HG03442 (cell line): ENCODE results near the gene HYCC2.
"Not testable (repeated sequence)": the region's sequence is repeated elsewhere in the genome, so short reads cannot be mapped to it uniquely, and the experiment has no call there.

Experiments used
- ATAC-seq: cut with Tn5 transposase; IDR thresholded peaks from one replicate; pipeline ENCODE4 v1.9.1; 2021; ENCODE audit warnings: mild to moderate bottlenecking, moderate library complexity; ENCODE audit not compliant: unreplicated experiment

The HYCC2 gene

GRCh38 chr2:201073071-201073470 is 1.6 kb upstream of the HYCC2 start:
- no peak for ATAC-seq

DNA sequence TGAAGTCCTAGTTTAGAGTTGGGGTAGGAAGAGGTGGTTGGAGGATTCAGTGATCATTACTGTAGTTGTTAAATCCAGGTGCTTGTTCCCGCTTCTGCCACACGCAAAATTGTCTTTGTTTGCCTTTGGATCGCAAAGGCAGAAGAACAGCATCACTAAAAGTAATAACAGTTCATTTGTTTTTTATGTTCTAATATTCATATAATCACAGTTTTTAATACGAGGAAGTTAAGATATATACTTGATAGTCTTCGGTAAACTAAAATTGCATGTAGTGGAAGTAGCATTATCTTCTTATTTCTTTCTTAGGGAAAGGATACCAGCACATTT is 695 bp upstream of the HYCC2 start:
- no peak for ATAC-seq

- ATAC-seq, result peak; percentile 16
These were observed 458 bp downstream of the HYCC2 start for GRCh38 chr2:201070948-201071478.

DNA sequence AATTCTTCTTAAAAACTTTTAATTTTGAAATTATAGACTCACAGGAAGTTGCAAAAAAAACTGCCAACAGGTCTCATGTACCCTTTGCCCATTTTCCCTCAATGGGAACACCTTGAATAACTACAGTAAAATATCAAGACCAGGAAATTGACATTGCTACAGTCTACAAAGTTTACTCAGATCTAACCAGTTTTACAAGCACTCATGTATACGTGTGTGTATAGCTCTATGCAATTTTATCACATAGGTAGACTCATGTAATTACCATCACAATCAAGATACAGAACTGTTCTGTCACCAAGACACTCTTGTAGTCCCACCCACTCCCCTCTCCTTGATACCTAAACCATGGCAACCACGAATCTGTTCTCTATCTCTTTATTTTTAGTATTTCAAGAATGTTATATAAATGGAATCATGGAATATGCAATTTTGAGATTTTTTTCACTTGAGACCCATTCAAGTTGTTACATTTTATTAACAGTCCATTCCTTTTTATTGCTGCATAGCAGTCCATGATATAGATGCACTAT is 6.6 kb downstream of the HYCC2 start:
- no peak for ATAC-seq

DNA sequence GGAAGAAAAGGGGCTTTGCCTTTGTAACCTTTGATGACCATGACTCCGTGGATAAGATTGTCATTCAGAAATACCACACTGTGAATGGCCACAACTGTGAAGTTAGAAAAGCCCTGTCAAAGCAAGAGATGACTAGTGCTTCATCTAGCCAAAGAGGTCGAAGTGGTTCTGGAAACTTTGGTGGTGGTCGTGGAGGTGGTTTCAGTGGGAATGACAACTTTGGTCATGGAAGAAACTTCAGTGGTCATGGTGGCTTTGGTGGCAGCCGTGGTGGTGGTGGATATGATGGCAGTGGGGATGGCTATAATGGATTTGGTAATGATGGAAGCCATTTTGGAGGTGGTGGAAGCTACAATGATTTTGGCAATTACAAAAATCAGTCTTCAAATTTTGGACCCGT is 8.0 kb downstream of the HYCC2 start:
- not testable (repeated sequence) for ATAC-seq

GRCh38 chr2:201059961-201060755 is 11.3 kb downstream of the HYCC2 start:
- ATAC-seq, result no peak

- ATAC-seq, result no peak
These were observed 12.6 kb downstream of the HYCC2 start for GRCh38 chr2:201058914-201059313.

GRCh38 chr2:201057715-201058248 is 13.7 kb downstream of the HYCC2 start:
- ATAC-seq, result no peak

DNA sequence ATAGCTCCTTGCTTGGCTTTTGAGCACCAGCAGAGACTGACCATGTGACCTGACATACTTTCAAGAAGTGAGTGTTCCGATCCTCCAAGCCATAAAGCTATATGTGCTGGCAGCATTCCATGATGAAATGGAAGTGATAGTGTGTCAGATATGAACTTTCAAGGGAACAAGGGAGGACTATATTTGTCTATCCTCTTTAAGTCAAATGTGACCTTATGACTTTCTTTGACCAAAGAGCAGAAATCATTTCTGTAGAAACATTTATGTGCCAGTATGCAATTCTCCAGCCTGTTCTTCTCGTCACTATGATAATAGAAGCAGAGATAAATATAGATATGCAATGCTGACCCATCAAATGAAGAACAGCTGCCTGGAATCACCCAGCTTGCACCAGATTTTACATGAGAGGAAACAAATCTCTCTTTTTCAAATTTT is 14.4 kb downstream of the HYCC2 start:
- no peak for ATAC-seq

GRCh38 chr2:201049455-201049854 is 22.0 kb downstream of the HYCC2 start:
- no peak for ATAC-seq

GRCh38 chr2:201046881-201047280 is 24.6 kb downstream of the HYCC2 start:
- ATAC-seq, result no peak

- ATAC-seq, result not testable (repeated sequence)
These were observed 28.4 kb downstream of the HYCC2 start for GRCh38 chr2:201043050-201043449.

- not testable (repeated sequence) for ATAC-seq
These were observed 29.0 kb downstream of the HYCC2 start for GRCh38 chr2:201042451-201042850.

DNA sequence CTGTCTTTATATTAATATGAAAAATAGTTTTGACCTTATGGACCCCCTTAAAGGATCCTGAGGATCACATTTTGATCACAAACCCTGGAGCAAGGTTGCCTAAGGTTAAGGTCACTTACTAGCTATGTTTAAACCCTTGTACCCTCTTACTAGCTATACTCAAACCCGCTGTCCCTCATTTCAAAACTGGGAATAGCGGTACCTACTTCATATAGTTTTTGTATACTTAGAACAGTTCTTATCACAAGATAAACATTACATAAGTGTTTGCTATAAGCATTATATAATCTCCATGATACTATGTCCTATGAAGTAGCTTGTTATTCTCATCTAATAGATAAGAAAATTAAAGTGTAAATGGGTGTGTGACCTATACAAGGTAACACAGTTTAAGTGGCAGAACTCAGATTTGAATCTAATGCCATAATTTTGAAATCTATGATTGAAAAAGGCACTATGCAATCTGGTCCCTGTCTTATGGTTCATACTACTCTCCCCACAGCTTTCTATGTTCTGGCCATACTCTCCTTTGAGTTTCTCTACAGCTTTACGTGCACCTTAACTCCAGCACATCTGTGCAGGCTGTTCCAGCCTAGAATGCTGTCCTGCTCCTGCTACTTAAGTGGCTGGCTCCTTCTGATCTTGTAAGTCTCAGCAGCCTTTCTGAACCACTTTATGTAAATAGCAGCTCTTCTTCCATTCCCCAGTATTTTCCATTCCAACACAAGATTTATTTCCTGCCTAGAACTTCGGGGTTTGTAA is 30.4 kb downstream of the HYCC2 start:
- no peak for ATAC-seq

DNA sequence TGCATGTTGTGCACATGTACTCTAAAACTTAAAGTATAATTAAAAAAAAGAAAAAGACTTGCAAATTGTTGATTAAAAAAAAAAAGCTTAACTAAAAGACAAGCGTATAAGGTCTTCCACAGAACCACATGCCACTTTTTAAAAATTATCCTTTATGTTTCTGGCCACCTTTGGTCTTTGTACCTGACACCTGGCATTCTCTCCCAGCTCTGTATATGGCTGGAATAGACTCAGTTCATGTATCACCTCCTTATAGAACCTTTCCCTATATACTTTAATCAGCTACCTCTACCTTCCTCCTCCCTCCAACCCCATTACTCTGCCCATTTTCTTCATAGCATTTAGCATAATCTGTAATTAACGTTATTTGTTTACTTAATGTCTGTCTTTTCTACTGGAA is 32.6 kb downstream of the HYCC2 start:
- ATAC-seq, result no peak

DNA sequence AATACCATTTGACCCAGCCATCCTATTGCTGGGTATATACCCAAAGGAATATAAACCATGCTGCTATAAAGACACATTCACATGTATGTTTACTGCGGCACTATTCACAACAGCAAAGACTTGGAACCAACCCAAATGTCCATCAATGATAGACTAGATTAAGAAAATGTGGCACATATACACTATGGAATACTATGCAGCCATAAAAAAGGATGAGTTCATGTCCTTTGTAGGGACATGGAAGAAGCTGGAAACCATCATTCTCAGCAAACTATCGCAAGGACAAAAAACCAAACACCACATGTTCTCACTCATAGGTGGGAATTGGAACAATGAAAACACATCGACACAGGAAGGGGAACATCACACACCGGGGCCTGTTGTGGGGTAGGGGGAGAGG is 33.1 kb downstream of the HYCC2 start:
- ATAC-seq, result not testable (repeated sequence)

GRCh38 chr2:201034355-201034754 is 37.1 kb downstream of the HYCC2 start:
- ATAC-seq, result not testable (repeated sequence)

DNA sequence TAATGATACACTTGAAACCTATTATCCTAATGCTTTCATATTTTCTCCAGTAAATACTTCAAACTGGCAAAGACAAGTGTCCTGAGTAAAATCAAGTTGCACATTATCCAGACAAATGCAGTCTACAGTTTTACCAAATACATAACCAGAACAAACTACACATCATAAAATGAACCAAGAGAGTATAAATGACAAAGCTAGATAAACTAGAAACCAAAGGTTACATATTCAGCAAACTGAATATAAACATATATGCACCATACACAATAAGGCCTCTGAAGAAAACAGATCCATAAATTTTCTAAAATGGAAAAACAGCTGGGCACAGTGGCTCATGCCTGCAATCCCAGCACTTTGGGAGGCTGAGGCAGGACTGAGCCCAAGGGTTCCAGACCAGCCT is 47.0 kb downstream of the HYCC2 start:
- no peak for ATAC-seq

DNA sequence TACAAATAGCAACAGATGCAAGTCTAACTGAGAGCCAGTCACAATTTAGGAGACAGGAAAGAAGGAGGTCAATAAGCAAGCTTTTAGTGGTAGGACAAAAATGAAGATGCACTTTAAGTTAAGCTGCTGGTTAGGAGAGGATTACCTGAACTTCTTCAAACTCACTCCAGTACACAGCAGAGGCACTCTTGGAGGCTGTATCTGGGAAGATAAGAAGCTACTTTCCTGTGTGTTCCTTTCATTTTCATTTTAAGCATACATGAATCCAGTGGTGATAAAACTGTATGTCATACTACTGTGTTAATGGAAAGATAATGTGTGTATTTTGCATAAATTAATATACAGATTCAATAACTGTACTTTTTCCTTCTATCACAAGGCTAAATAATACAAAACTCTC is 49.6 kb downstream of the HYCC2 start:
- peak; percentile 38 for ATAC-seq
